HG03103 (cell line): ENCODE data around the gene ARID3B.

Source experiments
- ATAC-seq: cut with Tn5 transposase; IDR thresholded peaks from one replicate; pipeline ENCODE4 v1.9.1; 2021; ENCODE audit warnings: low read depth; ENCODE audit not compliant: unreplicated experiment

Gene ARID3B

GRCh38 chr15:74633781-74634180 lies 92.8 kb downstream of the ARID3B start:
- no peak for ATAC-seq

GRCh38 chr15:74635228-74635627 lies 94.2 kb downstream of the ARID3B start:
- no peak for ATAC-seq

GRCh38 chr15:74636984-74637383 lies 96.0 kb downstream of the ARID3B start:
- ATAC-seq: no peak

- ATAC-seq: no peak
Observed at GRCh38 chr15:74641151-74641550, 100.1 kb downstream of the ARID3B start.

- no peak for ATAC-seq
Observed at GRCh38 chr15:74642348-74642733, 101.3 kb downstream of the ARID3B start.

GRCh38 chr15:74642734-74643664 lies 102.0 kb downstream of the ARID3B start:
- no peak for ATAC-seq

GRCh38 chr15:74643665-74644204 lies 102.7 kb downstream of the ARID3B start:
- no peak for ATAC-seq

GRCh38 chr15:74646480-74646879 lies 105.5 kb downstream of the ARID3B start:
- ATAC-seq: no peak
